Measurements from ENCODE around the gene SLC13A3. TPM values are rescaled to one million over a fixed set of nuclear protein-coding genes. Genes with fewer than 3 reads are reported as not detected.

The SLC13A3 gene
- polyA plus RNA-seq, 1 donor: 3.7 TPM

- no peaks in the 10 kb centered on the region for H3K4me1 ChIP-seq (ENCODE audit: control insufficient read depth, insufficient read depth, low read length)
- H3K27ac ChIP-seq (ENCODE audit: low read length): peak within 1 kb of the TSS; percentile 58
- no peaks in the 10 kb centered on the region for H3K9me3 ChIP-seq (ENCODE audit: control insufficient read depth, low read depth, low read length)
- H3K27me3 ChIP-seq (ENCODE audit: control insufficient read depth, insufficient read depth, low read length): no peaks in the 10 kb centered on the region
- peak within 1 kb of the TSS; percentile 74 for H3K4me3 ChIP-seq (ENCODE audit: low read length)
- no CpG with 5 or more reads among the region's 49 CpGs for WGBS (ENCODE audit: insufficient coverage, low lambda C conversion rate)
- no peaks in the 10 kb centered on the region for H3K36me3 ChIP-seq (ENCODE audit: control insufficient read depth, insufficient read depth, low read length)
- DNase-seq: peak; percentile 70 to 89
Measured at GRCh38 chr20:46512943-46513844, 138.1 kb downstream of the SLC13A3 start, which contains the start of gene ZNF334. Gene ZNF334 (minus strand): TSS chr20:46513559. CDS start chr20:46512102, 1,457 bp downstream.

- no peaks in the 10 kb centered on the region for H3K36me3 ChIP-seq (ENCODE audit: control insufficient read depth, insufficient read depth, low read length)
- no peak overlapping the region for H3K4me3 ChIP-seq (ENCODE audit: low read length)
- H3K27ac ChIP-seq (ENCODE audit: low read length): no peak overlapping the region
- H3K27me3 ChIP-seq (ENCODE audit: control insufficient read depth, insufficient read depth, low read length): no peaks in the 10 kb centered on the region
- no peaks in the 10 kb centered on the region for H3K9me3 ChIP-seq (ENCODE audit: control insufficient read depth, low read depth, low read length)
- no peak for DNase-seq
- WGBS (ENCODE audit: insufficient coverage, low lambda C conversion rate): no CpG with 5 or more reads among the region's 2 CpGs
- H3K4me1 ChIP-seq (ENCODE audit: control insufficient read depth, insufficient read depth, low read length): no peaks in the 10 kb centered on the region
Measured at GRCh38 chr20:46509523-46509922, 141.7 kb downstream of the SLC13A3 start.

Other genes with a start within 250 kb of the SLC13A3 start
- 40.2 TPM for gene ELMO2, start 244.8 kb downstream of the SLC13A3 start, polyA plus RNA-seq
- gene ZNF334, start 137.9 kb downstream of the SLC13A3 start, polyA plus RNA-seq: 29.6 TPM
- not detected for gene OCSTAMP, start 100.8 kb downstream of the SLC13A3 start, polyA plus RNA-seq
- 13.1 TPM for gene TP53RK, start 38.0 kb upstream of the SLC13A3 start, polyA plus RNA-seq
- gene SLC2A10, start 58.2 kb upstream of the SLC13A3 start, polyA plus RNA-seq: 13.0 TPM
- gene EYA2, start 243.4 kb upstream of the SLC13A3 start, polyA plus RNA-seq: 0.72 TPM

All from large intestine (tissue), 3 donors.